H9 (cell line): Measurements from ENCODE around the gene TEKT4. TPM values are rescaled to one million over a fixed set of nuclear protein-coding genes. Genes with fewer than 3 reads are reported as not detected.
"Not testable (repeated sequence)": the region's sequence is repeated elsewhere in the genome, so short reads cannot be mapped to it uniquely, and the experiment has no call there.

Experiments
- DNase-seq: peaks from one replicate; pipeline ENCODE4 v3.0.0-alpha.2; 2017
- H2AFZ ChIP-seq: one replicate; pipeline ENCODE4 v1.6.1; 2013; ENCODE audit warnings: mild to moderate bottlenecking, low read length, control low read depth, moderate library complexity
- H2AK5ac ChIP-seq: 2 replicates; pipeline ENCODE4 v1.6.1; 2013; ENCODE audit warnings: low read length, control low read depth, mixed read lengths; ENCODE audit not compliant: insufficient read length
- H2BK120ac ChIP-seq: one replicate; pipeline ENCODE4 v1.6.1; 2013; ENCODE audit warnings: low read depth, mild to moderate bottlenecking, low read length, control low read depth, inconsistent platforms; ENCODE audit not compliant: poor library complexity, severe bottlenecking
- H2BK12ac ChIP-seq: 2 replicates; pipeline ENCODE4 v1.6.1; 2013; ENCODE audit warnings: low read length, control low read depth, mixed read lengths, low read depth; ENCODE audit not compliant: insufficient read length
- H2BK15ac ChIP-seq: 2 replicates; pipeline ENCODE4 v1.6.1; 2013; ENCODE audit warnings: low read depth, low read length, control low read depth
- H2BK20ac ChIP-seq: one replicate; pipeline ENCODE4 v1.6.1; 2013; ENCODE audit warnings: low read depth, mild to moderate bottlenecking, low read length, control low read depth, inconsistent platforms; ENCODE audit not compliant: poor library complexity, severe bottlenecking
- H2BK5ac ChIP-seq: 2 replicates; pipeline ENCODE4 v1.6.1; 2013; ENCODE audit warnings: low read length, control low read depth, mixed read lengths; ENCODE audit not compliant: insufficient read length
- H3K14ac ChIP-seq: 2 replicates; pipeline ENCODE4 v1.6.1; 2013; ENCODE audit warnings: low read length, control low read depth; ENCODE audit not compliant: insufficient read depth
- H3K18ac ChIP-seq: 2 replicates; pipeline ENCODE4 v1.6.1; 2013; ENCODE audit warnings: low read depth, mild to moderate bottlenecking, mixed read lengths, low read length, control low read depth; ENCODE audit not compliant: insufficient read length
- H3K23ac ChIP-seq: 2 replicates; pipeline ENCODE4 v1.6.1; 2013; ENCODE audit warnings: low read length, control low read depth, mixed read lengths, low read depth; ENCODE audit not compliant: insufficient read length
- H3K23me2 ChIP-seq: 2 replicates; pipeline ENCODE4 v1.6.1; 2013; ENCODE audit warnings: low read depth, mild to moderate bottlenecking, mixed read lengths, low read length, control low read depth; ENCODE audit not compliant: insufficient read length, poor library complexity, severe bottlenecking
- H3K27ac ChIP-seq: 2 replicates; pipeline ENCODE4 v1.5.1; 2013; ENCODE audit warnings: low read length, control low read depth, mixed read lengths, low read depth; ENCODE audit not compliant: insufficient read length
- H3K27me3 ChIP-seq: 2 replicates; pipeline ENCODE4 v1.6.1; 2013; ENCODE audit warnings: low read length, control low read depth, inconsistent platforms; ENCODE audit not compliant: insufficient read depth
- H3K4ac ChIP-seq: 2 replicates; pipeline ENCODE4 v1.6.1; 2013; ENCODE audit warnings: low read depth, mild to moderate bottlenecking, control low read depth, inconsistent platforms, low read length, moderate library complexity
- H3K4me1 ChIP-seq: 2 replicates; pipeline ENCODE4 v1.6.1; 2013; ENCODE audit warnings: low read length, control low read depth, inconsistent platforms; ENCODE audit not compliant: insufficient read depth
- H3K4me2 ChIP-seq: 2 replicates; pipeline ENCODE4 v1.6.1; 2013; ENCODE audit warnings: low read length, control low read depth, mixed read lengths; ENCODE audit not compliant: insufficient read length, insufficient read depth
- H3K56ac ChIP-seq: 2 replicates; pipeline ENCODE4 v1.6.1; 2013; ENCODE audit warnings: low read depth, mild to moderate bottlenecking, mixed read lengths, low read length, control low read depth; ENCODE audit not compliant: insufficient read length
- H3K79me1 ChIP-seq: 2 replicates; pipeline ENCODE4 v1.6.1; 2013; ENCODE audit warnings: low read depth, mild to moderate bottlenecking, moderate library complexity, low read length, control low read depth, inconsistent platforms; ENCODE audit not compliant: insufficient read depth, poor library complexity, severe bottlenecking
- H3K79me2 ChIP-seq: 2 replicates; pipeline ENCODE4 v1.6.1; 2013; ENCODE audit warnings: low read length, control low read depth, inconsistent platforms; ENCODE audit not compliant: insufficient read depth
- H3K9ac ChIP-seq: 2 replicates; pipeline ENCODE4 v1.6.1; 2013; ENCODE audit warnings: low read length, control low read depth, mixed read lengths; ENCODE audit not compliant: insufficient read length; ENCODE audit errors: extremely low read depth
- H3K9me3 ChIP-seq: one replicate; pipeline ENCODE4 v1.6.1; 2013; ENCODE audit warnings: low read depth, low read length, inconsistent platforms; ENCODE audit not compliant: control insufficient read depth
- H3T11ph ChIP-seq: one replicate; pipeline ENCODE4 v1.6.1; 2013; ENCODE audit warnings: mild to moderate bottlenecking, low read length, control low read depth, inconsistent platforms
- H4K20me1 ChIP-seq: one replicate; pipeline ENCODE4 v1.6.1; 2013; ENCODE audit not compliant: control insufficient read depth, insufficient read length, insufficient read depth
- H4K5ac ChIP-seq: 2 replicates; pipeline ENCODE4 v1.6.1; 2013; ENCODE audit warnings: low read depth, mild to moderate bottlenecking, mixed read lengths, low read length, control low read depth; ENCODE audit not compliant: insufficient read length
- H4K8ac ChIP-seq: replicated peaks from 2 replicates; pipeline ENCODE4 v1.6.1; 2013; ENCODE audit warnings: low read length, control low read depth, mixed read lengths, low read depth; ENCODE audit not compliant: insufficient read length
- H4K91ac ChIP-seq: 2 replicates; pipeline ENCODE4 v1.6.1; 2013; ENCODE audit warnings: low read depth, mild to moderate bottlenecking, moderate library complexity, mixed read lengths, low read length, control low read depth; ENCODE audit not compliant: insufficient read length
- H3K27ac Mint-ChIP-seq, 3 experiments: 2 replicates in 2 of 3; 3 replicates in 1 of 3; pipeline ENCODE4 v1.8.0; 2020 to 2021; ENCODE audit warnings: mixed read lengths in 3 of 3, mild to moderate bottlenecking in 1 of 3, moderate library complexity in 1 of 3
- H3K27me3 Mint-ChIP-seq: 2 replicates; pipeline ENCODE4 v1.8.0; 2021; ENCODE audit warnings: low read depth, mild to moderate bottlenecking, moderate library complexity, mixed read lengths
- H3K36me3 Mint-ChIP-seq, 3 experiments: 2 replicates in 2 of 3; 3 replicates in 1 of 3; pipeline ENCODE4 v1.8.0; 2020 to 2021; ENCODE audit warnings: low read depth in 3 of 3, mixed read lengths in 3 of 3; ENCODE audit not compliant: insufficient read depth in 1 of 3
- H3K4me1 Mint-ChIP-seq, 2 experiments: 2 replicates each; pipeline ENCODE4 v1.8.0; 2020; ENCODE audit warnings: mixed read lengths in 2 of 2
- H3K4me3 Mint-ChIP-seq, 2 experiments: 2 replicates in 1 of 2; 3 replicates in 1 of 2; pipeline ENCODE4 v1.8.0; 2020 to 2021; ENCODE audit warnings: mild to moderate bottlenecking in 2 of 2, mixed read lengths in 2 of 2, moderate library complexity in 1 of 2
- H3K9me3 Mint-ChIP-seq, 2 experiments: 2 replicates in 1 of 2; 3 replicates in 1 of 2; pipeline ENCODE4 v1.8.0; 2020; ENCODE audit warnings: mild to moderate bottlenecking in 2 of 2, mixed read lengths in 2 of 2, moderate library complexity in 1 of 2
- WGBS: extraction: QIAGEN DNeasy Blood & Tissue Kit; methylation state at CpG from one replicate; pipeline ENCODE4 v1.1.7; 2013; ENCODE audit warnings: missing lambda C conversion rate, low lambda C conversion rate, mixed read lengths; ENCODE audit not compliant: insufficient read length; ENCODE audit errors: extremely low coverage; 5-methylcytosine and 5-hydroxymethylcytosine counted together
- total RNA-seq: library from RNA; stranded (reverse); gene quantifications from 2 replicates; pipeline ENCODE4 v1.2.1, GENCODE V29; 2021

TEKT4 gene
- total RNA-seq, 1 experiment from 2014 or later: not detected

DNA sequence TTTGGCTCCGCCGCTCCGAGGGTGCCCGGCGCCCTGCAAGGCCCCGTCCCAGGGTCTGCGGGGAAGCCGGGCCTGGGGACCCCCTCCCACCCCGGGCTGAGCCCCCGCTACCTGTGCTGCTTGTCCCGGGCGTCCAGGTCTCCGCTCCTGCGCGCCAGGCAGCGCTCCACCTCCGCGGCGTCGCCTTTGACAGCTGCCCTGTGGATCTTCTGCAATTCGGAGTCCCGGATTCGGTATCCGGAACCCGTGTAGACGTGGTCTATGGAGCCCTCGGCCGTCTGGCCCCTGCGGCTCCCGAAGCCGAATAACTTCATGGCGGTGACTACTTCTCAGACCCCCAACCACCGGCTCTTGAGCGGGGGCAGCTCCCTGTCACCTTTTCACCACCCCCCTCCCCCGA is 14.4 kb upstream of the TEKT4 start:
- H3K36me3 Mint-ChIP-seq, H4K5ac ChIP-seq, H4K8ac ChIP-seq, H3K4me2 ChIP-seq, H3K9ac ChIP-seq, H4K20me1 ChIP-seq, H3K27me3 ChIP-seq, H3K18ac ChIP-seq, H3T11ph ChIP-seq, H3K4me1 ChIP-seq, H3K4me1 Mint-ChIP-seq, H2AK5ac ChIP-seq, H3K23ac ChIP-seq, DNase-seq, H3K79me1 ChIP-seq, H2BK5ac ChIP-seq, H4K91ac ChIP-seq, H3K9me3 ChIP-seq, H2AFZ ChIP-seq, H3K27ac Mint-ChIP-seq, H2BK20ac ChIP-seq, H2BK15ac ChIP-seq, H2BK120ac ChIP-seq, H3K14ac ChIP-seq, H3K23me2 ChIP-seq, H3K27ac ChIP-seq, H3K56ac ChIP-seq, H3K79me2 ChIP-seq, H3K4ac ChIP-seq, H2BK12ac ChIP-seq: not testable (repeated sequence)
- Mint-ChIP-seq H3K9me3 (peaks cover 0 to 11% of the 10 kb centered on the region in 2 experiments; a peak in 3 of 5 replicates), H3K27me3 (peaks cover 46% of the 10 kb centered on the region), H3K4me3 (peak overlapping the region; percentile 48 to 84)
- WGBS: no CpG with 5 or more reads among the region's 35 CpGs
